Measurements from ENCODE around the gene MKKS. TPM values are rescaled to one million over a fixed set of nuclear protein-coding genes. Genes with fewer than 3 reads are reported as not detected.

MKKS gene
- total RNA-seq, 2 donors from 2014 or later: 14.6 to 19.0 TPM

DNA sequence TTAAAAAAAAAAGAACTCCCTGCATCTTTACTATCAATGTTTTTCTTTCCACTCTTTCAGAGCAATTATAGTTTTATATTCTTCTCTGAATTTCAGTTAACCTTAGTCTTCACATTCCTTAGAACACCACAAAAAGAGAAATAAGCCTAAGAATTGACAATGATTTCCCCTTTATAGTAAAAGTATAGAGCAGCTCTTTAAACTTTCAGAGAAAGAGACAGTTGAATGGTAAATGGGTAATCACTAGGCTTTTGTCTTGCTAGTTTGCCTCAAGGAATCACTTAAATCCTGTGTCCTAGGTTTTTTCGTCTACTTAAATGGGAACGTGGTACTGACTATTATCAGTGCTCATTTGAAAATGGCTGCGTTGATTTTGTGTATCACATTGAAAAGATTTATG lies 32.8 kb upstream of the MKKS start:
- H3K27ac ChIP-seq: no peak overlapping the region
- no peaks in the 10 kb centered on the region for H3K4me1 ChIP-seq (replicated peaks)
- H3K9me3 ChIP-seq: no peaks in the 10 kb centered on the region
- intact Hi-C loops (cut with DNase I): loop anchor here (5.0 to 10.0 kb wide), 2 partner anchors 85 to 1078 kb away; no protein-coding TSS in a partner anchor
- no peaks in the 10 kb centered on the region for H3K36me3 ChIP-seq
- no peak overlapping the region for H3K4me3 ChIP-seq
- 55% methylated on average over 3 of the region's 3 CpGs for WGBS
- DNase-seq (ENCODE audit: low spot score): no peak
- TF ChIP-seq CTCF (IDR thresholded peaks at IDR 0.05): no peak
- TF ChIP-seq POLR2A (IDR thresholded peaks at IDR 0.05): no peak
- TF ChIP-seq POLR2AphosphoS5 (IDR thresholded peaks at IDR 0.05): no peak
- no peaks in the 10 kb centered on the region for H3K27me3 ChIP-seq (replicated peaks; ENCODE audit: insufficient read depth)

DNA sequence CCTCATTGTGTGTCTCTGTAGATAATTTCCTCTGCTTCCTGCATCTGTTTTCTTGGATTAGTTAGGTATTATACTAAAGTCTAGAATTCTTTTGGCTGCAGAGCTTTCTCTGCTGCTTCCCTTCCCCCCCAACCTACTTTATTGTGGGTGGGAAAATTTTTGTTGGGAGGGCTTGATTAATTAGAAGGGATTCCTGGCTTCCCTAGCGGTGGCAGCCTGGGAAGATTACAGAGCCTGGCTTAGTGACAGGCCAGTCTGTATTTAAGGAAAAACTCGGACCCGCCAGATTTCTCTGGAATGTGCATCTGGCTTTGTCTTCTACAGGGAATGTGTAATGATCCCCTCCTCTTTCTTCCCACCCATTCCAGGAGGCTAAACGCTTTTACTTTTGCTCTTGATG lies 32.3 kb upstream of the MKKS start:
- Histone ChIP-seq H3K9me3 (no peaks in the 10 kb centered on the region), H3K4me3 (no peak overlapping the region), H3K27ac (no peak overlapping the region), H3K27me3 (replicated peaks; ENCODE audit: insufficient read depth) (no peaks in the 10 kb centered on the region), H3K4me1 (replicated peaks) (no peaks in the 10 kb centered on the region), H3K36me3 (no peaks in the 10 kb centered on the region)
- TF ChIP-seq POLR2A (IDR thresholded peaks at IDR 0.05): no peak
- 38% methylated on average over 4 of the region's 4 CpGs for WGBS
- no peak for DNase-seq (ENCODE audit: low spot score)
- intact Hi-C loops (cut with DNase I): loop anchor here (5.0 to 10.0 kb wide), 2 partner anchors 86 to 1078 kb away; no protein-coding TSS in a partner anchor

DNA sequence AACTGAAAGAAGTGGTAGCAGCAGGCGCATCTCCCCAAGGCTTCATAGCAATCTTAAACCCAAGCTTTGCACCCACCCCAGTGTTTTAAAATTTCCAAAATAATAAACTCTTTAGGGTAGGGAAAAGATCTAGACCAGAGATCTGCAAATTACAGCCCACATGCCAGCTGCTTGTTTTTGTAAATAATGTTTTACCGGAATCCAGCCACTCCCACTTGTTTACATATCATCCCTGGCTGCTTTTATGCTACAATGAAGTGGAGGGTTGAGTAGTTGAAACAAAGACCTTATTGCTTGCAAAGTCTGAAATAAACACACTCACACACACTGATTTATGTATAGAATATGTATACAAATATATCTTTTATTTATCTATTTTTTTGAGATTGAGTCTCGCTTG lies 31.1 kb upstream of the MKKS start:
- no peak for TF ChIP-seq POLR2A (IDR thresholded peaks at IDR 0.05)
- TF ChIP-seq CTCF (IDR thresholded peaks at IDR 0.05): no peak
- no peak for TF ChIP-seq POLR2AphosphoS5 (IDR thresholded peaks at IDR 0.05)
- H3K27me3 ChIP-seq (replicated peaks; ENCODE audit: insufficient read depth): no peaks in the 10 kb centered on the region
- WGBS: 83% methylated on average over 3 of the region's 3 CpGs
- H3K4me3 ChIP-seq: no peak overlapping the region
- H3K9me3 ChIP-seq: no peaks in the 10 kb centered on the region
- no peaks in the 10 kb centered on the region for H3K36me3 ChIP-seq
- no peaks in the 10 kb centered on the region for H3K4me1 ChIP-seq (replicated peaks)
- intact Hi-C loops (cut with DNase I): loop anchor here (5.0 to 10.0 kb wide), 2 partner anchors 87 to 1080 kb away; no protein-coding TSS in a partner anchor
- no peak for DNase-seq (ENCODE audit: low spot score)
- H3K27ac ChIP-seq: no peak overlapping the region

DNA sequence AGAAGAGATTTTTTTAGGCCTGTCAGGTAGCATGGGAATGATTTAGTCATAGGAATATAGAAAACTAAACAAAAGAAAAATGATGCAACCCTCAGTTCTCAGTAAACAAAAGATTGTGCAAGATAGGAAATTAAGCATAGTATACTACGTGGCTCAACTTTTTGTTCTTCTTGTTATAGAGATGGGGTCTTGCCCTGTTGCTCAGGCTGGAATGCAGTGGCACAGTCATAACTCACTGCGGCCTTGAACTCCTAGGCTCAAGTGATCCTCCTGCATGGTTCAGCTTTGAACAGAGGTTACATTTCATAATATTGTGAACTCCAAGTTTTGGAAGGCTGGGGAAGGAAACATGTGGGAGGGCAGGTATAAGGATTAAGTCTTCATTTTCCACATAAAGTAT lies 29.6 kb upstream of the MKKS start:
- intact Hi-C loops (cut with DNase I): loop anchor here (10.0 kb wide), 1 partner anchor 1081 kb away; no protein-coding TSS in a partner anchor
- 94% methylated on average over 2 of the region's 2 CpGs for WGBS
- no peak for DNase-seq (ENCODE audit: low spot score)
- Histone ChIP-seq H3K4me1 (replicated peaks) (no peaks in the 10 kb centered on the region), H3K27me3 (replicated peaks; ENCODE audit: insufficient read depth) (no peaks in the 10 kb centered on the region), H3K27ac (no peak overlapping the region), H3K36me3 (no peaks in the 10 kb centered on the region), H3K4me3 (no peak overlapping the region), H3K9me3 (no peaks in the 10 kb centered on the region)
- TF ChIP-seq POLR2A (IDR thresholded peaks at IDR 0.05) (no peak), CTCF (IDR thresholded peaks at IDR 0.05) (no peak), POLR2AphosphoS5 (IDR thresholded peaks at IDR 0.05) (no peak)

GRCh38 chr20:10462516-10462915 lies 28.5 kb upstream of the MKKS start:
- Histone ChIP-seq H3K27me3 (replicated peaks; ENCODE audit: insufficient read depth) (no peaks in the 10 kb centered on the region), H3K27ac (no peak overlapping the region), H3K9me3 (no peaks in the 10 kb centered on the region), H3K36me3 (no peaks in the 10 kb centered on the region), H3K4me1 (replicated peaks) (no peaks in the 10 kb centered on the region), H3K4me3 (no peak overlapping the region)
- TF ChIP-seq POLR2A (IDR thresholded peaks at IDR 0.05) (no peak), CTCF (IDR thresholded peaks at IDR 0.05) (no peak), POLR2AphosphoS5 (IDR thresholded peaks at IDR 0.05) (no peak)
- DNase-seq (ENCODE audit: low spot score): no peak
- intact Hi-C loops (cut with DNase I): loop anchor here (10.0 kb wide), 1 partner anchor 1082 kb away; no protein-coding TSS in a partner anchor

Measured in prostate gland (tissue), 2 donors.